PC-9 (cell line): ENCODE measurements around the gene OTX1. TPM values are rescaled to one million over a fixed set of nuclear protein-coding genes. Genes with fewer than 3 reads are reported as not detected.
"Not testable (repeated sequence)": the region's sequence is repeated elsewhere in the genome, so short reads cannot be mapped to it uniquely, and the experiment has no call there.

Source experiments
- BruUV-seq: library from RNA; stranded (reverse); fragments of 400-500 nt; replicated peaks from 2 replicates; lab custom pipeline; 2021; lab: Mats Ljungman, UMichigan
- CTCF ChIA-PET: fragments of 300-600 bp; sonication (Branson Sonifier 250); formaldehyde crosslinking; loops from one replicate; lab custom pipeline; 2022; ENCODE audit warnings: antibody characterized with exemption; lab: Charles Lee
- POLR2A ChIA-PET: fragments of 300-600 bp; sonication (Branson Sonifier 250); formaldehyde crosslinking; loops from one replicate; lab custom pipeline; 2022; ENCODE audit warnings: antibody characterized with exemption; ENCODE audit not compliant: unreplicated experiment; lab: Charles Lee
- DNase-seq, 2 experiments: peaks; one replicate each; pipeline versions ENCODE4 v3.0.0 to v3.0.0-alpha.2; 2015 to 2022; ENCODE audit warnings: mixed read lengths in 1 of 2
- H2AFZ ChIP-seq: fragments of 200-600 bp; sonication (generic); 2 replicates; pipeline ENCODE4 v1.8.1; 2017; ENCODE audit warnings: antibody characterized with exemption
- H3F3A ChIP-seq: fragments of 200-600 bp; sonication (generic); 2 replicates; pipeline ENCODE4 v1.8.1; 2017; ENCODE audit warnings: antibody characterized with exemption, mild to moderate bottlenecking, low read depth; ENCODE audit not compliant: insufficient read depth
- H3K27ac ChIP-seq: fragments of 200-600 bp; sonication (generic); 2 replicates; pipeline ENCODE4 v1.6.1; 2016; ENCODE audit warnings: mixed run types
- H3K27me3 ChIP-seq: fragments of 200-600 bp; sonication (generic); 2 replicates; pipeline ENCODE4 v1.6.1; 2016; ENCODE audit warnings: low read depth, mixed run types; ENCODE audit not compliant: insufficient read depth
- H3K36me3 ChIP-seq: fragments of 200-600 bp; sonication (generic); 2 replicates; pipeline ENCODE4 v1.6.1; 2016; ENCODE audit warnings: low read depth, mixed run types
- H3K4me1 ChIP-seq: fragments of 200-600 bp; sonication (generic); replicated peaks from 2 replicates; pipeline ENCODE4 v1.6.1; 2016; ENCODE audit warnings: mixed run types; ENCODE audit not compliant: insufficient read depth
- H3K4me2 ChIP-seq: fragments of 200-600 bp; sonication (generic); 2 replicates; pipeline ENCODE4 v1.6.1; 2017; ENCODE audit warnings: mixed run types
- H3K4me3 ChIP-seq: fragments of 200-600 bp; sonication (generic); 2 replicates; pipeline ENCODE4 v1.6.1; 2016; ENCODE audit warnings: mixed run types
- H3K79me2 ChIP-seq: fragments of 200-600 bp; sonication (generic); 2 replicates; pipeline ENCODE4 v1.6.1; 2017; ENCODE audit warnings: low read depth, mixed run types
- H3K9me2 ChIP-seq: fragments of 200-600 bp; sonication (generic); 2 replicates; pipeline ENCODE4 v1.8.1; 2017; ENCODE audit warnings: mild to moderate bottlenecking; ENCODE audit not compliant: insufficient read depth
- H3K9me3 ChIP-seq: fragments of 200-600 bp; sonication (generic); 2 replicates; pipeline ENCODE4 v1.8.1; 2016; ENCODE audit warnings: low read depth; ENCODE audit not compliant: insufficient read depth
- H4K20me1 ChIP-seq: fragments of 200-600 bp; sonication (generic); 2 replicates; pipeline ENCODE4 v1.8.1; 2017; ENCODE audit not compliant: insufficient read depth
- EZH2 ChIP-seq: fragments of 200-600 bp; sonication (generic); IDR thresholded peaks from 2 replicates; pipeline ENCODE4 v1.8.0; 2017; ENCODE audit warnings: antibody characterized with exemption, low read depth
- intact Hi-C: fragments of 100-400 bp; cut with micrococcal nuclease; formaldehyde crosslinking; loops from one replicate; pipeline ENCODE4 v1.10.0; 2022; ENCODE audit not compliant: unreplicated experiment
- total RNA-seq: library from RNA; stranded (reverse); gene quantifications from 2 replicates; pipeline ENCODE4 v1.2.3, GENCODE V29; 2021
- TF ChIP-seq, protein P1 (sequence below): fragments of 200-600 bp; sonication (generic); conservative IDR thresholded peaks from 2 replicates; pipeline ENCODE4 v1.6.1; 2017; ENCODE audit warnings: mixed run types, antibody characterized with exemption, mild to moderate bottlenecking, moderate library complexity

OTX1 gene
- total RNA-seq, 1 experiment from 2014 or later: 6.8 TPM

- ChIA-PET CTCF (no interaction called here), POLR2A (no interaction called here)
- Histone ChIP-seq H3F3A (no peaks in the 10 kb centered on the region), H4K20me1 (no peaks in the 10 kb centered on the region), H3K4me2 (no peak overlapping the region), H3K9me2 (no peaks in the 10 kb centered on the region; the same call in 1 of the 2 replicates), H3K9me3 (no peaks in the 10 kb centered on the region), H3K79me2 (no peaks in the 10 kb centered on the region), H3K36me3 (no peaks in the 10 kb centered on the region), H3K4me3 (no peak overlapping the region), H3K4me1 (no peaks in the 10 kb centered on the region), H2AFZ (no peak overlapping the region), H3K27me3 (no peaks in the 10 kb centered on the region), H3K27ac (no peak overlapping the region)
- intact Hi-C loops: no loop called here
- TF ChIP-seq, protein P1, sequence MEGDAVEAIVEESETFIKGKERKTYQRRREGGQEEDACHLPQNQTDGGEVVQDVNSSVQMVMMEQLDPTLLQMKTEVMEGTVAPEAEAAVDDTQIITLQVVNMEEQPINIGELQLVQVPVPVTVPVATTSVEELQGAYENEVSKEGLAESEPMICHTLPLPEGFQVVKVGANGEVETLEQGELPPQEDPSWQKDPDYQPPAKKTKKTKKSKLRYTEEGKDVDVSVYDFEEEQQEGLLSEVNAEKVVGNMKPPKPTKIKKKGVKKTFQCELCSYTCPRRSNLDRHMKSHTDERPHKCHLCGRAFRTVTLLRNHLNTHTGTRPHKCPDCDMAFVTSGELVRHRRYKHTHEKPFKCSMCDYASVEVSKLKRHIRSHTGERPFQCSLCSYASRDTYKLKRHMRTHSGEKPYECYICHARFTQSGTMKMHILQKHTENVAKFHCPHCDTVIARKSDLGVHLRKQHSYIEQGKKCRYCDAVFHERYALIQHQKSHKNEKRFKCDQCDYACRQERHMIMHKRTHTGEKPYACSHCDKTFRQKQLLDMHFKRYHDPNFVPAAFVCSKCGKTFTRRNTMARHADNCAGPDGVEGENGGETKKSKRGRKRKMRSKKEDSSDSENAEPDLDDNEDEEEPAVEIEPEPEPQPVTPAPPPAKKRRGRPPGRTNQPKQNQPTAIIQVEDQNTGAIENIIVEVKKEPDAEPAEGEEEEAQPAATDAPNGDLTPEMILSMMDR: no peak
- TF ChIP-seq EZH2: no peak
- BruUV-seq: no TSS peak
- DNase-seq: no peak
These were observed 16.2 kb downstream of the OTX1 start for GRCh38 chr2:63066838-63067237.

GRCh38 chr2:63071664-63072063 lies 21.0 kb downstream of the OTX1 start:
- intact Hi-C loops: no loop called here
- TF ChIP-seq, protein P1: no peak
- TF ChIP-seq EZH2: no peak

GRCh38 chr2:63073994-63074393 lies 23.4 kb downstream of the OTX1 start:
- no peaks in the 10 kb centered on the region for H3F3A ChIP-seq
- intact Hi-C loops: no loop called here
- no peaks in the 10 kb centered on the region; the same call in 1 of the 2 replicates for H3K9me2 ChIP-seq
- POLR2A ChIA-PET: interaction anchor here (0.6 kb wide), 1 partner anchor 227 kb away, joined by 6 read pairs; no protein-coding TSS in a partner anchor
- H3K9me3 ChIP-seq: no peaks in the 10 kb centered on the region
- no TSS peak for BruUV-seq
- no peak overlapping the region for H3K4me2 ChIP-seq
- TF ChIP-seq, protein P1: no peak
- TF ChIP-seq EZH2: no peak
- CTCF ChIA-PET: no interaction called here
- H3K27me3 ChIP-seq: no peaks in the 10 kb centered on the region
- no peak overlapping the region for H2AFZ ChIP-seq
- no peak for DNase-seq
- no peak overlapping the region for H3K4me3 ChIP-seq
- H3K4me1 ChIP-seq: no peaks in the 10 kb centered on the region
- H4K20me1 ChIP-seq: no peaks in the 10 kb centered on the region
- H3K27ac ChIP-seq: no peak overlapping the region
- no peaks in the 10 kb centered on the region for H3K36me3 ChIP-seq
- H3K79me2 ChIP-seq: no peaks in the 10 kb centered on the region

More at GRCh38 chr2:63071664-63072063, 21.0 kb downstream of the OTX1 start:
- no peaks in the 10 kb centered on the region for H3F3A ChIP-seq
- no peaks in the 10 kb centered on the region for H3K4me1 ChIP-seq
- no peak overlapping the region for H3K4me2 ChIP-seq
- no peak overlapping the region for H3K4me3 ChIP-seq
- DNase-seq: no peak
- H3K27me3 ChIP-seq: no peaks in the 10 kb centered on the region
- no peak overlapping the region for H2AFZ ChIP-seq
- H3K27ac ChIP-seq: no peak overlapping the region
- ChIA-PET POLR2A (no interaction called here), CTCF (no interaction called here)
- no peaks in the 10 kb centered on the region; the same call in 1 of the 2 replicates for H3K9me2 ChIP-seq
- no peaks in the 10 kb centered on the region for H3K36me3 ChIP-seq
- no peaks in the 10 kb centered on the region for H4K20me1 ChIP-seq
- no peaks in the 10 kb centered on the region for H3K79me2 ChIP-seq
- BruUV-seq: no TSS peak
- no peaks in the 10 kb centered on the region for H3K9me3 ChIP-seq

DNA sequence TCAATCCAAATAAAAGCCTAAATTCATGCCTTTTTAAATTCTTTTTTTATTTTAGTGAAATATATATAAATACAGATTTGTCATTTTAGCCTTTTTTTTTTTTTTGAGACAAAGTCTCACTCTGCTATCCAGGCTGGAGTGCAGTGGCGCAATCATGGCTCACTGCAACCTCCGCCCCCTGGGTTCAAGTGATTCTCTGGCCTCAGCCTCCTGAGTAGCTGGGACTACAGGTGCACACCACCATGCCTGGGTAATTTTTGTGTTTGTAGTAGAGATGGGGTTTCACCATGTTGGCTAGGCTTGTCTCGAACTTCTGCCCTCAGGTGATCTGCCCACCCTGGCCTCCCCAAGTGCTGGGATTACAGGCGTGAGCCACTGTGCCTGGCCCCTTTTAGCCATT lies 23.8 kb downstream of the OTX1 start:
- H3F3A ChIP-seq, DNase-seq, H3K27me3 ChIP-seq, H3K9me3 ChIP-seq, POLR2A ChIA-PET, H2AFZ ChIP-seq, H3K79me2 ChIP-seq, H3K4me2 ChIP-seq, H3K27ac ChIP-seq, BruUV-seq, H3K4me3 ChIP-seq, H3K4me1 ChIP-seq, H3K36me3 ChIP-seq, H3K9me2 ChIP-seq, CTCF ChIA-PET, H4K20me1 ChIP-seq, intact Hi-C loops: not testable (repeated sequence)
